Astrocyte (in vitro differentiated cells and primary cell): Measurements from ENCODE around the gene TEX22. TPM values are rescaled to one million over a fixed set of nuclear protein-coding genes. Genes with fewer than 3 reads are reported as not detected.

Source experiments
- DNase-seq: peaks from one replicate; pipeline ENCODE4 v3.0.0-alpha.2; 2010; ENCODE audit warnings: low read depth
- FAIRE-seq: peaks from 2 replicates; lab custom pipeline; 2011; peaks lifted over from hg19 to GRCh38; lab: Jason Lieb, UNC
- H2AFZ ChIP-seq: 2 replicates; pipeline ENCODE4 v1.6.0; 2012; ENCODE audit warnings: low read depth, low read length, inconsistent platforms
- H3K27ac ChIP-seq: 2 replicates; pipeline ENCODE4 v1.5.1; 2011; ENCODE audit warnings: low read depth, low read length, inconsistent platforms
- H3K27me3 ChIP-seq: 2 replicates; pipeline ENCODE4 v1.6.0; 2011; ENCODE audit warnings: low read length, inconsistent platforms; ENCODE audit not compliant: insufficient read depth
- H3K36me3 ChIP-seq: 2 replicates; pipeline ENCODE4 v1.5.1; 2011; ENCODE audit warnings: low read length, inconsistent platforms; ENCODE audit not compliant: insufficient read depth
- H3K4me1 ChIP-seq: 2 replicates; pipeline ENCODE4 v1.5.1; 2011; ENCODE audit warnings: low read length, inconsistent platforms; ENCODE audit not compliant: insufficient read depth
- H3K4me2 ChIP-seq: 2 replicates; pipeline ENCODE4 v1.6.0; 2012; ENCODE audit warnings: low read length, inconsistent platforms
- H3K4me3 ChIP-seq: 2 replicates; pipeline ENCODE4 v1.5.1; 2011; ENCODE audit warnings: low read depth, mild to moderate bottlenecking, low read length, inconsistent platforms; ENCODE audit not compliant: insufficient read depth
- H3K79me2 ChIP-seq: 2 replicates; pipeline ENCODE4 v1.6.0; 2012; ENCODE audit warnings: mild to moderate bottlenecking, low read length, inconsistent platforms; ENCODE audit not compliant: insufficient read depth
- H3K9ac ChIP-seq: 2 replicates; pipeline ENCODE4 v1.6.0; 2012; ENCODE audit warnings: mild to moderate bottlenecking, low read length, inconsistent platforms
- H3K9me3 ChIP-seq: 2 replicates; pipeline ENCODE4 v1.5.1; 2012; ENCODE audit warnings: low read depth, mild to moderate bottlenecking, low read length, inconsistent platforms; ENCODE audit not compliant: insufficient read depth
- H4K20me1 ChIP-seq: 2 replicates; pipeline ENCODE4 v1.6.0; 2012; ENCODE audit warnings: low read length, inconsistent platforms; ENCODE audit not compliant: insufficient read depth
- H3K27ac Mint-ChIP-seq: one replicate; pipeline ENCODE4 v1.8.0; 2021; ENCODE audit warnings: mild to moderate bottlenecking, mixed read lengths; ENCODE audit not compliant: unreplicated experiment
- H3K27me3 Mint-ChIP-seq: one replicate; pipeline ENCODE4 v1.8.0; 2021; ENCODE audit warnings: low read depth, mixed read lengths; ENCODE audit not compliant: unreplicated experiment
- H3K36me3 Mint-ChIP-seq: one replicate; pipeline ENCODE4 v1.8.0; 2021; ENCODE audit warnings: low read depth, mixed read lengths; ENCODE audit not compliant: unreplicated experiment
- H3K4me1 Mint-ChIP-seq: one replicate; pipeline ENCODE4 v1.8.0; 2021; ENCODE audit warnings: low read depth, mixed read lengths; ENCODE audit not compliant: unreplicated experiment
- H3K4me3 Mint-ChIP-seq: one replicate; pipeline ENCODE4 v1.8.0; 2021; ENCODE audit warnings: mild to moderate bottlenecking, moderate library complexity, mixed read lengths; ENCODE audit not compliant: unreplicated experiment
- H3K9me3 Mint-ChIP-seq: one replicate; pipeline ENCODE4 v1.8.0; 2021; ENCODE audit warnings: mild to moderate bottlenecking, mixed read lengths; ENCODE audit not compliant: unreplicated experiment
- EZH2 ChIP-seq: IDR thresholded peaks from 2 replicates; pipeline ENCODE4 v1.6.1; 2012; ENCODE audit warnings: mild to moderate bottlenecking, low read length, inconsistent platforms; ENCODE audit not compliant: insufficient read depth
- total RNA-seq: library from RNA; stranded (reverse); gene quantifications from 2 replicates; pipeline ENCODE4 v1.2.1, GENCODE V29; 2021
- TF ChIP-seq, protein P1 (sequence below): IDR thresholded peaks from 2 replicates; pipeline ENCODE4 v1.5.1; 2011; ENCODE audit warnings: low read depth, mild to moderate bottlenecking, inconsistent platforms, low read length, moderate library complexity; ENCODE audit not compliant: insufficient read depth

Gene TEX22
- total RNA-seq, 1 donor from 2014 or later, result 1.2 TPM

DNA sequence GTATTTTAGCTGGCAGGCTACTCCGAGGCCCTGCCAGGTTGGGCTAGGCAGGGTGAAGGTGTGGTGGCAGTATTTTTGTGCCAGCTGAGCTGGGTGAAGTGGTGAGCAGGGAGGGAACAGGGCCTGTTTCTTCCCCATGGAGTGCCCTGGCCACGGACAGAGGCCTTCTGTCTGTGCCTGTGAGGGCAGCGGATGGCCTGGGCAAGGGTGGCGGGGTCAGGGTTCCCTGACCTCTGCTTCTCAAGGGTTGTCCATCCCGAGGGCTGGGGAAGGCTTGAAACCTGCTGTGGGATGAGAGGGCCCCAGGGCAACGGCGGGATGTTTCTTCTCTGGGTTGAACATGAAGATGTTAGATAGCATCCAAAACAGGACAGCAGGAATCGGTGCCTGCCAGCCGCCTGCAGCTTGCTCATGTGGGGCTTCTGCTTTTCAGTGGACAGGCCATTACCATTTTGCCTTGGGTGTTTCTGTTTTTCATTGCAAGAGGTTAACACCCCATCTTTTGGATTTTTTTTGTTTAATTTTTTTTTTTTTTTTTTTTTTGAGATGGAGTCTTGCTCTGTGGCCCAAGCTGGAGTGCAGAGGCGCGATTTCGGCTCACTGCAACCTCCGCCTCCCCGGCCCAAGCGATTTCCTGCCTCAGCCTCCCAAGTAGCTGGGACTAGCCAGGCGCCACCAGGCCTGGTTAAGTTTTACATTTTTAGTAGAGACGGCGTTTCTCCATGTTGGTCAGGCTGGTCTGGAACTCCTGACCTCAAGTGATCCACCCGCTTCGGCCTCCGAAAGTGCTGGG lies 24.6 kb downstream of the TEX22 start:
- H4K20me1 ChIP-seq, result peaks cover 68% of the 10 kb centered on the region
- H3K4me1 Mint-ChIP-seq, result peaks cover 6% of the 10 kb centered on the region
- no peak for FAIRE-seq
- no peak overlapping the region for H3K4me3 ChIP-seq
- peak overlapping the region; percentile 57 for H3K4me3 Mint-ChIP-seq
- H3K36me3 ChIP-seq, result no peaks in the 10 kb centered on the region
- DNase-seq, result no peak
- H3K36me3 Mint-ChIP-seq, result peaks cover 10% of the 10 kb centered on the region
- no peak overlapping the region for H3K27ac ChIP-seq
- peaks cover 21% of the 10 kb centered on the region for H3K4me1 ChIP-seq
- peaks cover 3% of the 10 kb centered on the region for H3K27me3 Mint-ChIP-seq
- H3K27ac Mint-ChIP-seq, result peak overlapping the region; percentile 18
- H3K4me2 ChIP-seq, result peak overlapping the region; percentile 98
- peaks cover 85% of the 10 kb centered on the region for H3K79me2 ChIP-seq
- TF ChIP-seq, protein P1, sequence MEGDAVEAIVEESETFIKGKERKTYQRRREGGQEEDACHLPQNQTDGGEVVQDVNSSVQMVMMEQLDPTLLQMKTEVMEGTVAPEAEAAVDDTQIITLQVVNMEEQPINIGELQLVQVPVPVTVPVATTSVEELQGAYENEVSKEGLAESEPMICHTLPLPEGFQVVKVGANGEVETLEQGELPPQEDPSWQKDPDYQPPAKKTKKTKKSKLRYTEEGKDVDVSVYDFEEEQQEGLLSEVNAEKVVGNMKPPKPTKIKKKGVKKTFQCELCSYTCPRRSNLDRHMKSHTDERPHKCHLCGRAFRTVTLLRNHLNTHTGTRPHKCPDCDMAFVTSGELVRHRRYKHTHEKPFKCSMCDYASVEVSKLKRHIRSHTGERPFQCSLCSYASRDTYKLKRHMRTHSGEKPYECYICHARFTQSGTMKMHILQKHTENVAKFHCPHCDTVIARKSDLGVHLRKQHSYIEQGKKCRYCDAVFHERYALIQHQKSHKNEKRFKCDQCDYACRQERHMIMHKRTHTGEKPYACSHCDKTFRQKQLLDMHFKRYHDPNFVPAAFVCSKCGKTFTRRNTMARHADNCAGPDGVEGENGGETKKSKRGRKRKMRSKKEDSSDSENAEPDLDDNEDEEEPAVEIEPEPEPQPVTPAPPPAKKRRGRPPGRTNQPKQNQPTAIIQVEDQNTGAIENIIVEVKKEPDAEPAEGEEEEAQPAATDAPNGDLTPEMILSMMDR, result no peak
- no peak for TF ChIP-seq EZH2
- H3K27me3 ChIP-seq, result no peaks in the 10 kb centered on the region
- no peaks in the 10 kb centered on the region for H3K9me3 Mint-ChIP-seq
- no peak overlapping the region for H2AFZ ChIP-seq
- H3K9me3 ChIP-seq, result no peaks in the 10 kb centered on the region
- H3K9ac ChIP-seq, result no peak overlapping the region

DNA sequence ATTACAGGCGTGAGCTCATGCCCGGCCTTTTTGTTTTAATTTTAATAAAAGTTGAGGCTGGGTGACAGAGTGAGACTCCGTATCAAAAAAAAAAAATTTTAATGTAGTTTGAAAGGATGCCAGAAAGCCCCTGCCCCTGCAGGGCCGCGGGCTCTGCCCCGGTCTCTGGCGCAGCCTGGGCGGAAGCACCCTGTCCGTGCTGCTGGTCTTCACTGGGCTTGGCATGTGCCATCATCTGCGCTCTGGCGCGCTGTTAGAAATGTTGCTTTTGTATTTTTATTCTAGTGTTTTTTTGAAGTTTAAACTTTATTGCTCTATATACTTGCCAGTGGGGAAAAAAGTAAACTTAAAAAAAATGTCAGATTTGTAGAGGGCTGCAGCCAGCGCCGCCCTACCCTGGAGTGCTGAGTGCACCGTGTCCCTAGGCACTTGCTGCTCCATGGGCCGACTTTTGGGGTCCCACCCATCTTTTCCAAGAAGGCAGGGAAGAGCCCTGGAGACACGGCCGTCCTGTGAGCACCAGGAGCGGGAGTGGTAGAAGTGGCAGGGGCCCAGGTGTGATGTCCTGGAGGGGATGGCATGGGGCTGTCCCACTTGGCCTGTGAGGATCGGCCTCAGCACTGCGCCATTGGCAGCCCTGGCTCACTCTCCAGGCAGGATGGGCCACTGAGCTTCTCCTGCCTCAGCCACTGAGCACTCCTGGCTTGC lies 25.3 kb downstream of the TEX22 start:
- Mint-ChIP-seq H3K27ac (no peak overlapping the region), H3K27me3 (peaks cover 1% of the 10 kb centered on the region), H3K9me3 (no peaks in the 10 kb centered on the region), H3K4me3 (no peak overlapping the region), H3K4me1 (peaks cover 6% of the 10 kb centered on the region), H3K36me3 (peaks cover 11% of the 10 kb centered on the region)
- Histone ChIP-seq H3K4me2 (no peak overlapping the region), H3K9ac (no peak overlapping the region), H3K4me3 (no peak overlapping the region), H4K20me1 (peaks cover 75% of the 10 kb centered on the region), H3K27me3 (no peaks in the 10 kb centered on the region), H3K27ac (no peak overlapping the region), H2AFZ (no peak overlapping the region), H3K4me1 (peaks cover 21% of the 10 kb centered on the region), H3K79me2 (peaks cover 92% of the 10 kb centered on the region), H3K36me3 (no peaks in the 10 kb centered on the region), H3K9me3 (no peaks in the 10 kb centered on the region)
- DNase-seq (no peak), FAIRE-seq (no peak)
- TF ChIP-seq, protein P1, result no peak
- no peak for TF ChIP-seq EZH2
